Astrocyte (in vitro differentiated cells and primary cell): ENCODE measurements around the gene SLC10A3. TPM values are rescaled to one million over a fixed set of nuclear protein-coding genes. Genes with fewer than 3 reads are reported as not detected.

ENCODE experiments used
- DNase-seq: peaks from one replicate; pipeline ENCODE4 v3.0.0-alpha.2; 2010; ENCODE audit warnings: low read depth
- FAIRE-seq: peaks from 2 replicates; lab custom pipeline; 2011; peaks lifted over from hg19 to GRCh38; lab: Jason Lieb, UNC
- H2AFZ ChIP-seq: 2 replicates; pipeline ENCODE4 v1.6.0; 2012; ENCODE audit warnings: low read depth, low read length, inconsistent platforms
- H3K27ac ChIP-seq: 2 replicates; pipeline ENCODE4 v1.5.1; 2011; ENCODE audit warnings: low read depth, low read length, inconsistent platforms
- H3K27me3 ChIP-seq: 2 replicates; pipeline ENCODE4 v1.6.0; 2011; ENCODE audit warnings: low read length, inconsistent platforms; ENCODE audit not compliant: insufficient read depth
- H3K36me3 ChIP-seq: 2 replicates; pipeline ENCODE4 v1.5.1; 2011; ENCODE audit warnings: low read length, inconsistent platforms; ENCODE audit not compliant: insufficient read depth
- H3K4me1 ChIP-seq: 2 replicates; pipeline ENCODE4 v1.5.1; 2011; ENCODE audit warnings: low read length, inconsistent platforms; ENCODE audit not compliant: insufficient read depth
- H3K4me2 ChIP-seq: 2 replicates; pipeline ENCODE4 v1.6.0; 2012; ENCODE audit warnings: low read length, inconsistent platforms
- H3K4me3 ChIP-seq: 2 replicates; pipeline ENCODE4 v1.5.1; 2011; ENCODE audit warnings: low read depth, mild to moderate bottlenecking, low read length, inconsistent platforms; ENCODE audit not compliant: insufficient read depth
- H3K79me2 ChIP-seq: 2 replicates; pipeline ENCODE4 v1.6.0; 2012; ENCODE audit warnings: mild to moderate bottlenecking, low read length, inconsistent platforms; ENCODE audit not compliant: insufficient read depth
- H3K9ac ChIP-seq: 2 replicates; pipeline ENCODE4 v1.6.0; 2012; ENCODE audit warnings: mild to moderate bottlenecking, low read length, inconsistent platforms
- H3K9me3 ChIP-seq: 2 replicates; pipeline ENCODE4 v1.5.1; 2012; ENCODE audit warnings: low read depth, mild to moderate bottlenecking, low read length, inconsistent platforms; ENCODE audit not compliant: insufficient read depth
- H4K20me1 ChIP-seq: 2 replicates; pipeline ENCODE4 v1.6.0; 2012; ENCODE audit warnings: low read length, inconsistent platforms; ENCODE audit not compliant: insufficient read depth
- H3K27ac Mint-ChIP-seq: one replicate; pipeline ENCODE4 v1.8.0; 2021; ENCODE audit warnings: mild to moderate bottlenecking, mixed read lengths; ENCODE audit not compliant: unreplicated experiment
- H3K27me3 Mint-ChIP-seq: one replicate; pipeline ENCODE4 v1.8.0; 2021; ENCODE audit warnings: low read depth, mixed read lengths; ENCODE audit not compliant: unreplicated experiment
- H3K36me3 Mint-ChIP-seq: one replicate; pipeline ENCODE4 v1.8.0; 2021; ENCODE audit warnings: low read depth, mixed read lengths; ENCODE audit not compliant: unreplicated experiment
- H3K4me1 Mint-ChIP-seq: one replicate; pipeline ENCODE4 v1.8.0; 2021; ENCODE audit warnings: low read depth, mixed read lengths; ENCODE audit not compliant: unreplicated experiment
- H3K4me3 Mint-ChIP-seq: one replicate; pipeline ENCODE4 v1.8.0; 2021; ENCODE audit warnings: mild to moderate bottlenecking, moderate library complexity, mixed read lengths; ENCODE audit not compliant: unreplicated experiment
- H3K9me3 Mint-ChIP-seq: one replicate; pipeline ENCODE4 v1.8.0; 2021; ENCODE audit warnings: mild to moderate bottlenecking, mixed read lengths; ENCODE audit not compliant: unreplicated experiment
- EZH2 ChIP-seq: IDR thresholded peaks from 2 replicates; pipeline ENCODE4 v1.6.1; 2012; ENCODE audit warnings: mild to moderate bottlenecking, low read length, inconsistent platforms; ENCODE audit not compliant: insufficient read depth
- total RNA-seq: library from RNA; stranded (reverse); gene quantifications from 2 replicates; pipeline ENCODE4 v1.2.1, GENCODE V29; 2021
- TF ChIP-seq, protein P1 (sequence below): IDR thresholded peaks from 2 replicates; pipeline ENCODE4 v1.5.1; 2011; ENCODE audit warnings: low read depth, mild to moderate bottlenecking, inconsistent platforms, low read length, moderate library complexity; ENCODE audit not compliant: insufficient read depth

The SLC10A3 gene
- total RNA-seq, 1 donor from 2014 or later: 24.4 TPM

DNA sequence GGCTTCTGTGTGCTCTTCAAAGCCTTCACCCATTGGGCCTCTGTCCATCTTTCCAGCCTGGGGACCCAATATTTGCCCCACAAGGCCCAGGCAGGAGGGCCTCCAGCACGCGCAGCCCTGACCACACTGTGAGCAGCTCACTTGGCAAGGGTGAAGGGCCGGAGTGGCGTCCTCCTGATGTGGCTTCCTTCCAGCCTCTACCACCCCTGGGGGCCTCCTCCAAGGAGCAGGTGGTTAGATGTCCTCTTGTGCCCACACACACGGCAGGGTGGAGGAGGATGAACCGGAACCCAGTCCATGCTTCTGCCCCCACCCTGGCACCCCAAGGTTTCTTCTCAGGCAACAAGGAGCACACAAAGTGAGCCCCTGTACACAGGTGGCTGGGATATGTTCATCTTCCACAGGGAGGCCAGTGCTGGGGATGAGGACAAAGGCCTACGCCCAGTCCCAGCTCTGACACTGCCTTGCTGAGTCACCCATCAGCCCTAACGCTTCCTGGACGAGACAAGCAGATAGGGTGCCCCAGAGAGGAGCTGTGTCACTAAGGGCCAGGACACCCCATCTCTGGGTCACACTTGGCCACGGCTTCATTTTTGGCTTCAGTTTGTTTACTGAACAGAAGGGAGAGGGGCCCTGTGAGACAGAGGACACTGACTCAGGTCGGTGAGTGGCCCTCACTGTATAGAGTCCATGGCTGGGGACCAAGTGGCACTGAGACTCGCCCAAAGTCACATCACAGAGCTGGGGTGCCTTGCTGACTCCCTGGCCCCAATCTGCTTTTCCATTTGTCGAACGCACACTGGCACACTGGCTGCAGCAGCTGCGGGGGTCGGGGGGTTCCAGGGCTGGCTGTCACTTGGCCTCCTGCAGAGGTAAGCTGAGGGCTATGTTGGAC lies 5.9 kb downstream of the SLC10A3 start:
- no peak overlapping the region for H3K27ac ChIP-seq
- peaks cover 4% of the 10 kb centered on the region for H3K36me3 Mint-ChIP-seq
- peaks cover 14% of the 10 kb centered on the region for H3K4me1 ChIP-seq
- no peaks in the 10 kb centered on the region for H4K20me1 ChIP-seq
- no peaks in the 10 kb centered on the region for H3K9me3 ChIP-seq
- H3K27me3 ChIP-seq: no peaks in the 10 kb centered on the region
- H3K4me3 ChIP-seq: no peak overlapping the region
- H2AFZ ChIP-seq: no peak overlapping the region
- no peaks in the 10 kb centered on the region for H3K36me3 ChIP-seq
- H3K27ac Mint-ChIP-seq: no peak overlapping the region
- no peaks in the 10 kb centered on the region for H3K4me1 Mint-ChIP-seq
- peaks cover 27% of the 10 kb centered on the region for H3K79me2 ChIP-seq
- H3K27me3 Mint-ChIP-seq: no peaks in the 10 kb centered on the region
- H3K4me2 ChIP-seq: no peak overlapping the region
- H3K4me3 Mint-ChIP-seq: no peak overlapping the region
- DNase-seq (no peak), FAIRE-seq (no peak)
- TF ChIP-seq, protein P1, sequence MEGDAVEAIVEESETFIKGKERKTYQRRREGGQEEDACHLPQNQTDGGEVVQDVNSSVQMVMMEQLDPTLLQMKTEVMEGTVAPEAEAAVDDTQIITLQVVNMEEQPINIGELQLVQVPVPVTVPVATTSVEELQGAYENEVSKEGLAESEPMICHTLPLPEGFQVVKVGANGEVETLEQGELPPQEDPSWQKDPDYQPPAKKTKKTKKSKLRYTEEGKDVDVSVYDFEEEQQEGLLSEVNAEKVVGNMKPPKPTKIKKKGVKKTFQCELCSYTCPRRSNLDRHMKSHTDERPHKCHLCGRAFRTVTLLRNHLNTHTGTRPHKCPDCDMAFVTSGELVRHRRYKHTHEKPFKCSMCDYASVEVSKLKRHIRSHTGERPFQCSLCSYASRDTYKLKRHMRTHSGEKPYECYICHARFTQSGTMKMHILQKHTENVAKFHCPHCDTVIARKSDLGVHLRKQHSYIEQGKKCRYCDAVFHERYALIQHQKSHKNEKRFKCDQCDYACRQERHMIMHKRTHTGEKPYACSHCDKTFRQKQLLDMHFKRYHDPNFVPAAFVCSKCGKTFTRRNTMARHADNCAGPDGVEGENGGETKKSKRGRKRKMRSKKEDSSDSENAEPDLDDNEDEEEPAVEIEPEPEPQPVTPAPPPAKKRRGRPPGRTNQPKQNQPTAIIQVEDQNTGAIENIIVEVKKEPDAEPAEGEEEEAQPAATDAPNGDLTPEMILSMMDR: no peak
- no peak for TF ChIP-seq EZH2
- H3K9me3 Mint-ChIP-seq: no peaks in the 10 kb centered on the region
- no peak overlapping the region for H3K9ac ChIP-seq

DNA sequence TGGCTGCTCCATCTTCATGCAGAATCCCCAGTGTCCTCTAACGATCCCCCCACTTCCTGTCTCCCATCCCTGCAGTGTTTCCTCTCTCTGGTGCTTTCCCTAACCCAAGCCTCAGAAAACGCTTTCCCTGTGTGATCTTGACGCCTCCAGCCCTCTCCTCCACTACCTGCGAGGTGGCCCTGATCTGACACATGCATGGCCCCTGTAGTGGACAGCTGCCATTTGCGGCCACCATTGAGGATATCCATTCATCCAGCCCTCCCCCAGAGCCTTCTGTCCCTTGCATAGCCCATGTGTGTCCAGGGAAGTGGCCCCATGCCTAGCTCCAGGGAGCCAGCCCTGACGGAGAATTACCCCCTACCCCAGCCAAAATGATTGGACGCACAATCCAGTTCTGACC lies 7.1 kb downstream of the SLC10A3 start:
- DNase-seq (no peak), FAIRE-seq (no peak)
- H3K27me3 Mint-ChIP-seq: no peaks in the 10 kb centered on the region
- Histone ChIP-seq H3K9me3 (no peaks in the 10 kb centered on the region), H3K4me3 (no peak overlapping the region), H3K36me3 (no peaks in the 10 kb centered on the region), H3K27ac (no peak overlapping the region), H4K20me1 (no peaks in the 10 kb centered on the region), H3K79me2 (peaks cover 15% of the 10 kb centered on the region), H3K9ac (no peak overlapping the region), H3K27me3 (no peaks in the 10 kb centered on the region), H2AFZ (no peak overlapping the region), H3K4me2 (no peak overlapping the region), H3K4me1 (peaks cover 10% of the 10 kb centered on the region)
- H3K9me3 Mint-ChIP-seq: no peaks in the 10 kb centered on the region
- no peaks in the 10 kb centered on the region for H3K4me1 Mint-ChIP-seq
- TF ChIP-seq, protein P1: no peak
- TF ChIP-seq EZH2: no peak
- H3K36me3 Mint-ChIP-seq: peaks cover 4% of the 10 kb centered on the region
- H3K4me3 Mint-ChIP-seq: no peak overlapping the region
- peak overlapping the region; percentile 50 for H3K27ac Mint-ChIP-seq

DNA sequence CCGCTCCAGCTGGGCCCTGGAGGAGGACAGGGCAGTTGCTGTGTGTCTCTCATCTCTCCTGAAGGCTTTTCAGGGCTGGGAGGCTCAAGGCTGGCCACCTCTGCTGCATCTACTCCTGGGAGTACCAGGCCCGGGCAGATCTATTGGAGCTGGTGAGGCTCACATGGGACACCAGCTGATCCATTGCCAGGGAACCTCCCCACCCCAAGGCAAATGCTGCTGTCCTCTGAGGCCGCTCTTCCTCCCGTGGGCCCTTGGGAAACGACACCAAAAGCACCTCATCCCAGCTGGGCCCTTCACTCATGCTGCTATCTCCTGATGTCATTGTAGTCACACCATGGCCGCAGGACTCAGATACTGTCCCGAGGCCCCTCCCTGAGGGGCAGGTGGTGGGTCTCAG lies 7.6 kb downstream of the SLC10A3 start:
- H3K4me1 Mint-ChIP-seq: no peaks in the 10 kb centered on the region
- no peak overlapping the region for H3K4me3 Mint-ChIP-seq
- FAIRE-seq: no peak

More for the DNA sequence above, 7.6 kb downstream of the SLC10A3 start:
- H3K36me3 ChIP-seq: no peaks in the 10 kb centered on the region
- no peaks in the 10 kb centered on the region for H3K27me3 ChIP-seq
- H3K27me3 Mint-ChIP-seq: no peaks in the 10 kb centered on the region
- H3K9me3 ChIP-seq: no peaks in the 10 kb centered on the region
- no peak overlapping the region for H2AFZ ChIP-seq
- TF ChIP-seq, protein P1: no peak
- TF ChIP-seq EZH2: no peak
- no peak overlapping the region for H3K4me3 ChIP-seq
- H3K4me1 ChIP-seq: peaks cover 10% of the 10 kb centered on the region
- H3K27ac ChIP-seq: no peak overlapping the region
- no peaks in the 10 kb centered on the region for H3K9me3 Mint-ChIP-seq
- H3K4me2 ChIP-seq: no peak overlapping the region
- no peaks in the 10 kb centered on the region for H4K20me1 ChIP-seq
- no peak overlapping the region for H3K9ac ChIP-seq
- peaks cover 13% of the 10 kb centered on the region for H3K79me2 ChIP-seq
- peaks cover 4% of the 10 kb centered on the region for H3K36me3 Mint-ChIP-seq
- no peak for DNase-seq
- no peak overlapping the region for H3K27ac Mint-ChIP-seq
